ENCODE results near the gene IL1RN. TPM values are rescaled to one million over a fixed set of nuclear protein-coding genes. Genes with fewer than 3 reads are reported as not detected.

The IL1RN gene
- total and polyA plus RNA-seq, 2 of the 13 experiments (the other 11 are each of a cell fraction or from before 2014, with no cell fraction given): 21.2 to 101 TPM

- TF ChIP-seq PRPF4 (IDR thresholded peaks at IDR 0.05; ENCODE audit: low read depth, low read length, poor library complexity, severe bottlenecking) (no peak), CEBPG (CRISPR knock-in tag; IDR thresholded peaks at IDR 0.05) (peak; percentile 87), MXI1 (IDR thresholded peaks at IDR 0.05; ENCODE audit: borderline replicate concordance, low read depth, low read length) (peak; percentile 72; the same call in 1 of the 3 replicates), RBFOX2 (IDR thresholded peaks at IDR 0.05; ENCODE audit: low read depth, low read length) (no peak), NR3C1 (CRISPR knock-in tag; IDR thresholded peaks at IDR 0.05) (no peak), HIC2 (CRISPR knock-in tag; IDR thresholded peaks at IDR 0.05; ENCODE audit: low read depth) (0 out of 2 replicates have a peak, but pooled peaks have one; percentile 27), PBX3 (CRISPR knock-in tag; IDR thresholded peaks at IDR 0.05; ENCODE audit: borderline replicate concordance) (no peak), CREM (IDR thresholded peaks at IDR 0.05) (peak; percentile 93), CREM (CRISPR knock-in tag; IDR thresholded peaks at IDR 0.05) (no peak), ZNF674 (CRISPR knock-in tag; IDR thresholded peaks at IDR 0.05; ENCODE audit: low read depth) (no peak), RFXAP (CRISPR knock-in tag; IDR thresholded peaks at IDR 0.05; ENCODE audit: borderline replicate concordance) (peak; percentile 91), ZNF562 (CRISPR knock-in tag; IDR thresholded peaks at IDR 0.05; ENCODE audit: borderline replicate concordance) (no peak), HCFC1 (IDR thresholded peaks at IDR 0.05; ENCODE audit: low read depth, low read length) (no peak), MATR3 (CRISPR knock-in tag; IDR thresholded peaks at IDR 0.05) (no peak), NR0B2 (CRISPR knock-in tag; IDR thresholded peaks at IDR 0.05) (no peak)
- TF ChIP-seq, protein P1, sequence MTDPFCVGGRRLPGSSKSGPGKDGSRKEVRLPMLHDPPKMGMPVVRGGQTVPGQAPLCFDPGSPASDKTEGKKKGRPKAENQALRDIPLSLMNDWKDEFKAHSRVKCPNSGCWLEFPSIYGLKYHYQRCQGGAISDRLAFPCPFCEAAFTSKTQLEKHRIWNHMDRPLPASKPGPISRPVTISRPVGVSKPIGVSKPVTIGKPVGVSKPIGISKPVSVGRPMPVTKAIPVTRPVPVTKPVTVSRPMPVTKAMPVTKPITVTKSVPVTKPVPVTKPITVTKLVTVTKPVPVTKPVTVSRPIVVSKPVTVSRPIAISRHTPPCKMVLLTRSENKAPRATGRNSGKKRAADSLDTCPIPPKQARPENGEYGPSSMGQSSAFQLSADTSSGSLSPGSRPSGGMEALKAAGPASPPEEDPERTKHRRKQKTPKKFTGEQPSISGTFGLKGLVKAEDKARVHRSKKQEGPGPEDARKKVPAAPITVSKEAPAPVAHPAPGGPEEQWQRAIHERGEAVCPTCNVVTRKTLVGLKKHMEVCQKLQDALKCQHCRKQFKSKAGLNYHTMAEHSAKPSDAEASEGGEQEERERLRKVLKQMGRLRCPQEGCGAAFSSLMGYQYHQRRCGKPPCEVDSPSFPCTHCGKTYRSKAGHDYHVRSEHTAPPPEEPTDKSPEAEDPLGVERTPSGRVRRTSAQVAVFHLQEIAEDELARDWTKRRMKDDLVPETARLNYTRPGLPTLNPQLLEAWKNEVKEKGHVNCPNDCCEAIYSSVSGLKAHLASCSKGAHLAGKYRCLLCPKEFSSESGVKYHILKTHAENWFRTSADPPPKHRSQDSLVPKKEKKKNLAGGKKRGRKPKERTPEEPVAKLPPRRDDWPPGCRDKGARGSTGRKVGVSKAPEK (CRISPR knock-in tag; IDR thresholded peaks at IDR 0.05; ENCODE audit: borderline replicate concordance): peak; percentile 87; the same call in 1 of the 2 replicates
- TF ChIP-seq, protein P2, sequence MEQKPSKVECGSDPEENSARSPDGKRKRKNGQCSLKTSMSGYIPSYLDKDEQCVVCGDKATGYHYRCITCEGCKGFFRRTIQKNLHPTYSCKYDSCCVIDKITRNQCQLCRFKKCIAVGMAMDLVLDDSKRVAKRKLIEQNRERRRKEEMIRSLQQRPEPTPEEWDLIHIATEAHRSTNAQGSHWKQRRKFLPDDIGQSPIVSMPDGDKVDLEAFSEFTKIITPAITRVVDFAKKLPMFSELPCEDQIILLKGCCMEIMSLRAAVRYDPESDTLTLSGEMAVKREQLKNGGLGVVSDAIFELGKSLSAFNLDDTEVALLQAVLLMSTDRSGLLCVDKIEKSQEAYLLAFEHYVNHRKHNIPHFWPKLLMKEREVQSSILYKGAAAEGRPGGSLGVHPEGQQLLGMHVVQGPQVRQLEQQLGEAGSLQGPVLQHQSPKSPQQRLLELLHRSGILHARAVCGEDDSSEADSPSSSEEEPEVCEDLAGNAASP (CRISPR knock-in tag; IDR thresholded peaks at IDR 0.05; ENCODE audit: borderline replicate concordance): peak; percentile 69; the same call in 1 of the 2 replicates
- TF ChIP-seq, protein P3, sequence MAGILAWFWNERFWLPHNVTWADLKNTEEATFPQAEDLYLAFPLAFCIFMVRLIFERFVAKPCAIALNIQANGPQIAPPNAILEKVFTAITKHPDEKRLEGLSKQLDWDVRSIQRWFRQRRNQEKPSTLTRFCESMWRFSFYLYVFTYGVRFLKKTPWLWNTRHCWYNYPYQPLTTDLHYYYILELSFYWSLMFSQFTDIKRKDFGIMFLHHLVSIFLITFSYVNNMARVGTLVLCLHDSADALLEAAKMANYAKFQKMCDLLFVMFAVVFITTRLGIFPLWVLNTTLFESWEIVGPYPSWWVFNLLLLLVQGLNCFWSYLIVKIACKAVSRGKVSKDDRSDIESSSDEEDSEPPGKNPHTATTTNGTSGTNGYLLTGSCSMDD (CRISPR knock-in tag; IDR thresholded peaks at IDR 0.05): no peak
- TF ChIP-seq, protein P4, sequence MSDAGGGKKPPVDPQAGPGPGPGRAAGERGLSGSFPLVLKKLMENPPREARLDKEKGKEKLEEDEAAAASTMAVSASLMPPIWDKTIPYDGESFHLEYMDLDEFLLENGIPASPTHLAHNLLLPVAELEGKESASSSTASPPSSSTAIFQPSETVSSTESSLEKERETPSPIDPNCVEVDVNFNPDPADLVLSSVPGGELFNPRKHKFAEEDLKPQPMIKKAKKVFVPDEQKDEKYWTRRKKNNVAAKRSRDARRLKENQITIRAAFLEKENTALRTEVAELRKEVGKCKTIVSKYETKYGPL (CRISPR knock-in tag; IDR thresholded peaks at IDR 0.05): peak; percentile 62; the same call in 1 of the 2 replicates
These were observed at the start of gene IL1RN (continued) for GRCh38 chr2:113126845-113127645.
